ENCODE results near the gene DNAL4. TPM values are rescaled to one million over a fixed set of nuclear protein-coding genes. Genes with fewer than 3 reads are reported as not detected.

The DNAL4 gene
- total RNA-seq, 2 donors from 2014 or later, result 24.8 to 29.8 TPM

GRCh38 chr22:38740116-38740723 lies 53.7 kb downstream of the DNAL4 start:
- no peaks in the 10 kb centered on the region for H3K4me1 ChIP-seq (ENCODE audit: control insufficient read depth, insufficient read depth, low read length)
- no peaks in the 10 kb centered on the region for H3K9me3 Mint-ChIP-seq
- H3K27ac ChIP-seq (ENCODE audit: low read depth, low read length), result no peak overlapping the region
- H3K9ac ChIP-seq (ENCODE audit: extremely low read depth, low read length, poor library complexity, severe bottlenecking), result no peak overlapping the region
- DNase-seq, result no peak
- no peak for TF ChIP-seq CTCF (conservative IDR thresholded peaks at IDR 0.05)
- H3K36me3 Mint-ChIP-seq (ENCODE audit: low read depth), result peaks cover 47% of the 10 kb centered on the region
- H3K27me3 ChIP-seq (ENCODE audit: control insufficient read depth, insufficient read depth, low read length, poor library complexity, severe bottlenecking), result no peaks in the 10 kb centered on the region
- no peak overlapping the region for H3K4me3 Mint-ChIP-seq
- no peaks in the 10 kb centered on the region for H3K27me3 Mint-ChIP-seq (ENCODE audit: insufficient read depth)
- 92 to 98% methylated on average over 14 to 15 of the region's 15 CpGs for WGBS, 2 experiments (ENCODE audit: insufficient coverage in 1 of 2, insufficient read length in 1 of 2)
- H3K4me1 Mint-ChIP-seq, result no peaks in the 10 kb centered on the region
- H3K4me3 ChIP-seq (ENCODE audit: low read length), result no peak overlapping the region
- peaks cover 91% of the 10 kb centered on the region for H3K36me3 ChIP-seq (ENCODE audit: control insufficient read depth, insufficient read depth, low read length)
- no peak overlapping the region for H3K27ac Mint-ChIP-seq
- H3K9me3 ChIP-seq (ENCODE audit: control insufficient read depth, low read length), result no peaks in the 10 kb centered on the region

- Mint-ChIP-seq H3K27me3 (ENCODE audit: insufficient read depth) (no peaks in the 10 kb centered on the region), H3K36me3 (ENCODE audit: low read depth) (peaks cover 46% of the 10 kb centered on the region), H3K4me1 (no peaks in the 10 kb centered on the region), H3K27ac (no peak overlapping the region), H3K9me3 (no peaks in the 10 kb centered on the region), H3K4me3 (no peak overlapping the region)
- WGBS, 2 experiments (ENCODE audit: insufficient coverage in 1 of 2, insufficient read length in 1 of 2), result 95 to 96% methylated on average over 11 to 20 of the region's 20 CpGs
- peaks cover 90% of the 10 kb centered on the region for H3K36me3 ChIP-seq (ENCODE audit: control insufficient read depth, insufficient read depth, low read length)
- no peaks in the 10 kb centered on the region for H3K9me3 ChIP-seq (ENCODE audit: control insufficient read depth, low read length)
- H3K4me3 ChIP-seq (ENCODE audit: low read length), result no peak overlapping the region
- H3K9ac ChIP-seq (ENCODE audit: extremely low read depth, low read length, poor library complexity, severe bottlenecking), result no peak overlapping the region
- DNase-seq, result no peak
- H3K27me3 ChIP-seq (ENCODE audit: control insufficient read depth, insufficient read depth, low read length, poor library complexity, severe bottlenecking), result no peaks in the 10 kb centered on the region
- H3K27ac ChIP-seq (ENCODE audit: low read depth, low read length), result no peak overlapping the region
- H3K4me1 ChIP-seq (ENCODE audit: control insufficient read depth, insufficient read depth, low read length), result no peaks in the 10 kb centered on the region
- TF ChIP-seq CTCF (conservative IDR thresholded peaks at IDR 0.05), result no peak
Measured at GRCh38 chr22:38739300-38740055, 54.5 kb downstream of the DNAL4 start.

DNA sequence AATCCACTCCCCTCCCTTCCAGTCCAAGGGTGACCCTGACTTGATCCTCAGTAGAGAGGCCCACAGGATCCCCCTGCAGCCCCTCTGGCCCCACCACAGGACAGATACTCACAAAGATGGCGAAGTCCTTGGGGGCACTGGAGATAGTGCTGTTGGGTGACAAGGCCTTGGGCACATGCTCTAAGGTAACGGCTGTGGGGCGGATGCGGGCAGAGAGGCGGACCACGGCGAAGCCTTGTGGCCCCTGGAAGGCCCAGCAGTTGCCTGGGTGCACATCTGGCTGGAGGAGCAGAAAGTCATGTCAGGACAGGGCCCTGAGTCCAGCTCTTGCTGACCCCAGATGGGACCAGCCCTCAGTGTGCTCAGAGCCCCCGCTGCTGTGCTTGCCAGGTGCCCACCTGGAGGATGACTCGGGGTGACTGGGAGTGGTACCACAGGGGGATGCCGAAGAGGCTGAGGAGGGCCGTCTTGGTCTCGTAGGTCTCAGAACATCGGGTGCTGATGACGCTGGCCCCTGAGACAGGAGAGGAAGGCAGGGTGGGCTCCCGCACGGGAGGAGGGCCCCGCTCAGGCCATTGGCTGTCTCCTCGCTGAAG lies 55.4 kb downstream of the DNAL4 start:
- Mint-ChIP-seq H3K4me3 (no peak overlapping the region), H3K9me3 (no peaks in the 10 kb centered on the region), H3K4me1 (no peaks in the 10 kb centered on the region), H3K36me3 (ENCODE audit: low read depth) (peaks cover 49% of the 10 kb centered on the region), H3K27ac (no peak overlapping the region), H3K27me3 (ENCODE audit: insufficient read depth) (no peaks in the 10 kb centered on the region)
- no peaks in the 10 kb centered on the region for H3K4me1 ChIP-seq (ENCODE audit: control insufficient read depth, insufficient read depth, low read length)
- peaks cover 91% of the 10 kb centered on the region for H3K36me3 ChIP-seq (ENCODE audit: control insufficient read depth, insufficient read depth, low read length)
- no peaks in the 10 kb centered on the region for H3K9me3 ChIP-seq (ENCODE audit: control insufficient read depth, low read length)
- no peak overlapping the region for H3K27ac ChIP-seq (ENCODE audit: low read depth, low read length)
- TF ChIP-seq CTCF (conservative IDR thresholded peaks at IDR 0.05), result no peak
- H3K27me3 ChIP-seq (ENCODE audit: control insufficient read depth, insufficient read depth, low read length, poor library complexity, severe bottlenecking), result no peaks in the 10 kb centered on the region
- no peak overlapping the region for H3K4me3 ChIP-seq (ENCODE audit: low read length)
- no peak overlapping the region for H3K9ac ChIP-seq (ENCODE audit: extremely low read depth, low read length, poor library complexity, severe bottlenecking)
- WGBS, 2 experiments (ENCODE audit: insufficient coverage in 1 of 2, insufficient read length in 1 of 2), result 92 to 95% methylated on average over 9 to 18 of the region's 18 CpGs
- DNase-seq, result no peak

Data from endodermal cell (in vitro differentiated cells).